HEK293 (cell line): Measurements from ENCODE around the gene AHRR.

Experiments
- AEBP2 ChIP-seq: fragments of 450-650 bp; formaldehyde crosslinking; IDR thresholded peaks from 2 replicates; pipeline ENCODE4 v1.5.1; 2016; ENCODE audit warnings: missing biosample characterization, missing genetic modification characterization, borderline replicate concordance
- FEZF1 ChIP-seq: fragments of 450-650 bp; formaldehyde crosslinking; IDR thresholded peaks from 2 replicates; pipeline ENCODE4 v1.5.1; 2016; ENCODE audit warnings: missing biosample characterization, missing genetic modification characterization
- GLI2 ChIP-seq: fragments of 450-650 bp; formaldehyde crosslinking; IDR thresholded peaks from 2 replicates; pipeline ENCODE4; 2017; ENCODE audit warnings: missing biosample characterization, missing genetic modification characterization, low read depth, borderline replicate concordance
- KLF17 ChIP-seq: fragments of 450-650 bp; formaldehyde crosslinking; IDR thresholded peaks from 2 replicates; pipeline ENCODE4 v1.5.1; 2016; ENCODE audit warnings: missing biosample characterization, missing genetic modification characterization
- MZF1 ChIP-seq: fragments of 450-650 bp; formaldehyde crosslinking; IDR thresholded peaks from 2 replicates; pipeline ENCODE4 v1.5.1; 2017; ENCODE audit warnings: missing biosample characterization, missing genetic modification characterization, borderline replicate concordance
- SALL2 ChIP-seq: fragments of 450-650 bp; formaldehyde crosslinking; IDR thresholded peaks from 2 replicates; pipeline ENCODE4 v1.5.0; 2017; ENCODE audit warnings: missing biosample characterization, mild to moderate bottlenecking, missing genetic modification characterization, borderline replicate concordance
- SCRT2 ChIP-seq: fragments of 450-650 bp; formaldehyde crosslinking; IDR thresholded peaks from 2 replicates; pipeline ENCODE4 v1.5.1; 2016; ENCODE audit warnings: missing biosample characterization, missing genetic modification characterization
- YY2 ChIP-seq: fragments of 450-650 bp; formaldehyde crosslinking; IDR thresholded peaks from 2 replicates; pipeline ENCODE4 v1.5.1; 2016; ENCODE audit warnings: missing biosample characterization, missing genetic modification characterization
- ZBTB7A ChIP-seq: fragments of 450-650 bp; formaldehyde crosslinking; IDR thresholded peaks from 2 replicates; pipeline ENCODE4 v1.5.1; 2016; ENCODE audit warnings: low read depth, missing biosample characterization, missing genetic modification characterization
- ZBTB8A ChIP-seq: fragments of 450-650 bp; formaldehyde crosslinking; IDR thresholded peaks from 2 replicates; pipeline ENCODE4 v1.5.1; 2016; ENCODE audit warnings: missing biosample characterization, missing genetic modification characterization
- ZEB2 ChIP-seq: fragments of 450-650 bp; formaldehyde crosslinking; IDR thresholded peaks from 2 replicates; pipeline ENCODE4 v1.5.1; 2016; ENCODE audit warnings: missing biosample characterization, missing genetic modification characterization
- ZFHX2 ChIP-seq: fragments of 450-650 bp; formaldehyde crosslinking; conservative IDR thresholded peaks from 2 replicates; pipeline ENCODE4 v1.5.1; 2016; ENCODE audit warnings: missing biosample characterization, missing genetic modification characterization
- ZIC2 ChIP-seq: fragments of 450-650 bp; formaldehyde crosslinking; IDR thresholded peaks from 2 replicates; pipeline ENCODE4 v1.5.1; 2016; ENCODE audit warnings: missing biosample characterization, missing genetic modification characterization
- ZNF138 ChIP-seq: fragments of 450-650 bp; formaldehyde crosslinking; IDR thresholded peaks from 2 replicates; pipeline ENCODE4 v1.5.1; 2016; ENCODE audit warnings: missing biosample characterization, missing genetic modification characterization, borderline replicate concordance
- ZNF214 ChIP-seq: fragments of 450-650 bp; formaldehyde crosslinking; IDR thresholded peaks from 2 replicates; pipeline ENCODE4 v1.5.1; 2017; ENCODE audit warnings: missing biosample characterization, mild to moderate bottlenecking, missing genetic modification characterization, borderline replicate concordance
- ZNF274 ChIP-seq, 2 experiments: fragments of 200-500 bp in 1 of 2; fragments of 450-650 bp in 1 of 2; sonication (Bioruptor generic) in 1 of 2; formaldehyde crosslinking in 1 of 2; IDR thresholded peaks; 2 replicates each; pipeline versions ENCODE4 v1.5.1 to v1.6.1; 2014 to 2016; ENCODE audit warnings: borderline replicate concordance in 1 of 2, inconsistent platforms in 1 of 2, low read length in 1 of 2, missing biosample characterization in 1 of 2, missing genetic modification characterization in 1 of 2
- ZNF341 ChIP-seq: fragments of 450-650 bp; formaldehyde crosslinking; IDR thresholded peaks from 2 replicates; pipeline ENCODE4; 2016; ENCODE audit warnings: low read depth, missing biosample characterization, missing genetic modification characterization
- ZNF449 ChIP-seq: fragments of 450-650 bp; formaldehyde crosslinking; IDR thresholded peaks from 2 replicates; pipeline ENCODE4 v1.5.1; 2017; ENCODE audit warnings: missing biosample characterization, mild to moderate bottlenecking, missing genetic modification characterization, moderate library complexity
- ZNF548 ChIP-seq: fragments of 450-650 bp; formaldehyde crosslinking; IDR thresholded peaks from 2 replicates; pipeline ENCODE4 v1.5.1; 2016; ENCODE audit warnings: missing biosample characterization, missing genetic modification characterization
- ZNF571 ChIP-seq: fragments of 450-650 bp; formaldehyde crosslinking; IDR thresholded peaks from 2 replicates; pipeline ENCODE4 v1.5.0; 2017; ENCODE audit warnings: missing biosample characterization, missing genetic modification characterization
- ZNF629 ChIP-seq: fragments of 450-650 bp; formaldehyde crosslinking; IDR thresholded peaks from 2 replicates; pipeline ENCODE4 v1.5.1; 2017; ENCODE audit warnings: missing biosample characterization, missing genetic modification characterization
- ZNF776 ChIP-seq: fragments of 450-650 bp; formaldehyde crosslinking; IDR thresholded peaks from 2 replicates; pipeline ENCODE4 v1.5.0; 2017; ENCODE audit warnings: missing biosample characterization, missing genetic modification characterization, borderline replicate concordance
- ZNF830 ChIP-seq: fragments of 450-650 bp; IDR thresholded peaks from 2 replicates; pipeline ENCODE4 v1.5.0; 2018; ENCODE audit warnings: missing biosample characterization, missing genetic modification characterization, low read depth, mild to moderate bottlenecking, moderate library complexity
- ZSCAN23 ChIP-seq: fragments of 450-650 bp; formaldehyde crosslinking; IDR thresholded peaks from 2 replicates; pipeline ENCODE4 v1.5.1; 2016; ENCODE audit warnings: missing biosample characterization, missing genetic modification characterization
- TF ChIP-seq, protein P1 (sequence below): fragments of 450-650 bp; formaldehyde crosslinking; IDR thresholded peaks from 2 replicates; pipeline ENCODE4 v1.5.1; 2016; ENCODE audit warnings: missing biosample characterization, missing genetic modification characterization
- TF ChIP-seq, protein P2 (sequence below): fragments of 450-650 bp; formaldehyde crosslinking; IDR thresholded peaks from 2 replicates; pipeline ENCODE4 v1.5.1; 2017; ENCODE audit warnings: missing biosample characterization, missing genetic modification characterization
- TF ChIP-seq, protein P3 (sequence below): fragments of 450-650 bp; formaldehyde crosslinking; IDR thresholded peaks from 2 replicates; pipeline ENCODE4 v1.5.1; 2016; ENCODE audit warnings: missing biosample characterization, missing genetic modification characterization, low read depth

The AHRR gene

DNA sequence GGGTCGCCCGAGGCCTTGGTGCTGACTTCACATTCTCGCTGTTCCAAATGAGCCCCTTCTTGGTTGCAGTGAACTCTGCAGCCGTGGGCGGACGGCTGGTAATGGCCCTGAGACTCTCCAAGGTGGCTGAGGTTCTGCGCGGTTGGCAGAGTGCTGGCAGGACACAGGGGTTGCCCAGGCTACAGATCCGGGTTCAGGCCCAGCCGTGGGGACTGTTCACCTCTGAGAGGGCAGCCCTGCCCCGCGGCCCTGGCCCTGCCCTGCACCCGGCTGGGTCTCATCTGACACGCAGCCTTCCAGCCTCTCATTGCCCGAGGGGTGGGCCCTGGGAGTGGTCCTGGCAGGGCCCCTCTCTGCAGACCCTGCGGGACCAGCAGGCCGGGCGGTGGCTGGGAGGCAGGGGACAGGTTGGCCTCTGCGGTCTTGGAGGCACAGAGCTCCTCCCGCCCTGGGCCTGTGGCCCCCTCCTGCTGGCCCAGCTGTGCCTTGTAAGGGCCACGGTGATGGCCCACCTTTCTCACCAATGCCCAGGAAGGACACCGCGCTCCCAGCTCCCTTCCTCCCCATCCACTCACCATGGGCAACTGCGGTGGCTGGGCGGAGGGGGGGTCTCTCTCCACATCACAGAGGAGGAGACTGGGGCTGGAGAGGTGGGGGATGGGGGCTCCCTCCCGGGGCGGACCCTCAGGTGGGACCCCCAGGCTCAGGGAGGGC lies 51.6 kb downstream of the AHRR start (continued):
- TF ChIP-seq AEBP2 (no peak), ZBTB7A (peak; percentile 40; the same call in 1 of the 2 replicates), ZNF830 (tag by site-specific recombination) (no peak), ZFHX2 (peak; percentile 74), KLF17 (tag by site-specific recombination) (0 out of 2 replicates have a peak, but pooled peaks have one; percentile 36), ZNF776 (tag by site-specific recombination) (no peak), ZEB2 (tag by site-specific recombination) (peak; percentile 49), ZNF629 (tag by site-specific recombination) (0 out of 2 replicates have a peak, but pooled peaks have one; percentile 5), MZF1 (no peak), FEZF1 (tag by site-specific recombination) (no peak), ZBTB8A (tag by site-specific recombination) (peak; percentile 85), ZNF341 (peak; percentile 74), ZNF138 (tag by site-specific recombination) (no peak), SCRT2 (tag by site-specific recombination) (no peak), GLI2 (tag by site-specific recombination) (no peak), ZNF571 (tag by site-specific recombination) (no peak), ZNF274 (IDR thresholded peaks at IDR 0.05; ENCODE audit: low read length) (no peak), ZNF274 (tag by site-specific recombination; IDR thresholded peaks at IDR 0.05; ENCODE audit: borderline replicate concordance) (no peak), ZNF214 (tag by site-specific recombination) (no peak), YY2 (tag by site-specific recombination) (no peak), ZNF548 (no peak), ZNF449 (0 out of 2 replicates have a peak, but pooled peaks have one; percentile 48), ZIC2 (peak; percentile 82), ZSCAN23 (tag by site-specific recombination) (no peak), SALL2 (tag by site-specific recombination) (no peak)
- TF ChIP-seq, protein P1, sequence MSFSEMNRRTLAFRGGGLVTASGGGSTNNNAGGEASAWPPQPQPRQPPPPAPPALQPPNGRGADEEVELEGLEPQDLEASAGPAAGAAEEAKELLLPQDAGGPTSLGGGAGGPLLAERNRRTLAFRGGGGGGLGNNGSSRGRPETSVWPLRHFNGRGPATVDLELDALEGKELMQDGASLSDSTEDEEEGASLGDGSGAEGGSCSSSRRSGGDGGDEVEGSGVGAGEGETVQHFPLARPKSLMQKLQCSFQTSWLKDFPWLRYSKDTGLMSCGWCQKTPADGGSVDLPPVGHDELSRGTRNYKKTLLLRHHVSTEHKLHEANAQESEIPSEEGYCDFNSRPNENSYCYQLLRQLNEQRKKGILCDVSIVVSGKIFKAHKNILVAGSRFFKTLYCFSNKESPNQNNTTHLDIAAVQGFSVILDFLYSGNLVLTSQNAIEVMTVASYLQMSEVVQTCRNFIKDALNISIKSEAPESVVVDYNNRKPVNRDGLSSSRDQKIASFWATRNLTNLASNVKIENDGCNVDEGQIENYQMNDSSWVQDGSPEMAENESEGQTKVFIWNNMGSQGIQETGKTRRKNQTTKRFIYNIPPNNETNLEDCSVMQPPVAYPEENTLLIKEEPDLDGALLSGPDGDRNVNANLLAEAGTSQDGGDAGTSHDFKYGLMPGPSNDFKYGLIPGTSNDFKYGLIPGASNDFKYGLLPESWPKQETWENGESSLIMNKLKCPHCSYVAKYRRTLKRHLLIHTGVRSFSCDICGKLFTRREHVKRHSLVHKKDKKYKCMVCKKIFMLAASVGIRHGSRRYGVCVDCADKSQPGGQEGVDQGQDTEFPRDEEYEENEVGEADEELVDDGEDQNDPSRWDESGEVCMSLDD (tag by site-specific recombination), result peak; percentile 73; the same call in 1 of the 2 replicates
- TF ChIP-seq, protein P2, sequence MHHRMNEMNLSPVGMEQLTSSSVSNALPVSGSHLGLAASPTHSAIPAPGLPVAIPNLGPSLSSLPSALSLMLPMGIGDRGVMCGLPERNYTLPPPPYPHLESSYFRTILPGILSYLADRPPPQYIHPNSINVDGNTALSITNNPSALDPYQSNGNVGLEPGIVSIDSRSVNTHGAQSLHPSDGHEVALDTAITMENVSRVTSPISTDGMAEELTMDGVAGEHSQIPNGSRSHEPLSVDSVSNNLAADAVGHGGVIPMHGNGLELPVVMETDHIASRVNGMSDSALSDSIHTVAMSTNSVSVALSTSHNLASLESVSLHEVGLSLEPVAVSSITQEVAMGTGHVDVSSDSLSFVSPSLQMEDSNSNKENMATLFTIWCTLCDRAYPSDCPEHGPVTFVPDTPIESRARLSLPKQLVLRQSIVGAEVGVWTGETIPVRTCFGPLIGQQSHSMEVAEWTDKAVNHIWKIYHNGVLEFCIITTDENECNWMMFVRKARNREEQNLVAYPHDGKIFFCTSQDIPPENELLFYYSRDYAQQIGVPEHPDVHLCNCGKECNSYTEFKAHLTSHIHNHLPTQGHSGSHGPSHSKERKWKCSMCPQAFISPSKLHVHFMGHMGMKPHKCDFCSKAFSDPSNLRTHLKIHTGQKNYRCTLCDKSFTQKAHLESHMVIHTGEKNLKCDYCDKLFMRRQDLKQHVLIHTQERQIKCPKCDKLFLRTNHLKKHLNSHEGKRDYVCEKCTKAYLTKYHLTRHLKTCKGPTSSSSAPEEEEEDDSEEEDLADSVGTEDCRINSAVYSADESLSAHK (tag by site-specific recombination), result no peak
- TF ChIP-seq, protein P3, sequence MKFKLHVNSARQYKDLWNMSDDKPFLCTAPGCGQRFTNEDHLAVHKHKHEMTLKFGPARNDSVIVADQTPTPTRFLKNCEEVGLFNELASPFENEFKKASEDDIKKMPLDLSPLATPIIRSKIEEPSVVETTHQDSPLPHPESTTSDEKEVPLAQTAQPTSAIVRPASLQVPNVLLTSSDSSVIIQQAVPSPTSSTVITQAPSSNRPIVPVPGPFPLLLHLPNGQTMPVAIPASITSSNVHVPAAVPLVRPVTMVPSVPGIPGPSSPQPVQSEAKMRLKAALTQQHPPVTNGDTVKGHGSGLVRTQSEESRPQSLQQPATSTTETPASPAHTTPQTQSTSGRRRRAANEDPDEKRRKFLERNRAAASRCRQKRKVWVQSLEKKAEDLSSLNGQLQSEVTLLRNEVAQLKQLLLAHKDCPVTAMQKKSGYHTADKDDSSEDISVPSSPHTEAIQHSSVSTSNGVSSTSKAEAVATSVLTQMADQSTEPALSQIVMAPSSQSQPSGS (tag by site-specific recombination), result no peak
